Neural progenitor cell (in vitro differentiated cells): Measurements from ENCODE around the gene DBH.

Experiments
- CTCF ChIP-seq: fragments of 200-600 bp; sonication (generic); IDR thresholded peaks from 2 replicates; pipeline ENCODE4 v1.5.1; 2017; ENCODE audit warnings: antibody characterized with exemption, mild to moderate bottlenecking
- EZH2 ChIP-seq: fragments of 200-600 bp; sonication (generic); IDR thresholded peaks from 2 replicates; pipeline ENCODE4 v1.6.1; 2017; ENCODE audit warnings: antibody characterized with exemption, mild to moderate bottlenecking, moderate library complexity
- EZH2phosphoT487 ChIP-seq: fragments of 200-600 bp; sonication (generic); IDR thresholded peaks from 2 replicates; pipeline ENCODE4 v1.6.1; 2017; ENCODE audit warnings: antibody characterized with exemption

GRCh38 chr9:133591116-133591910, 44.9 kb upstream of the DBH start:
- TF ChIP-seq CTCF (no peak), EZH2 (no peak), EZH2phosphoT487 (no peak)
